K562 (cell line): Measurements from ENCODE around the gene HIF1AN.

ENCODE experiments used
- EP300 ChIP-seq: IDR thresholded peaks from 2 replicates; pipeline ENCODE4 v1.6.1; 2012; ENCODE audit warnings: low read length, improper control_type of control experiment
- IRF9 ChIP-seq: fragments of 450-650 bp; IDR thresholded peaks from 2 replicates; pipeline ENCODE4 v1.6.1; 2016; ENCODE audit warnings: missing biosample characterization, missing genetic modification characterization
- JUNB ChIP-seq: fragments of 450-650 bp; formaldehyde crosslinking; conservative IDR thresholded peaks from 2 replicates; pipeline ENCODE4 v1.4.0; 2020; ENCODE audit warnings: mild to moderate bottlenecking
- MYNN ChIP-seq, 2 experiments: sonication (generic); formaldehyde crosslinking in 1 of 2; IDR thresholded peaks; 2 replicates each; pipeline versions ENCODE4 v1.5.0 to v1.6.1; 2016 to 2020; ENCODE audit warnings: antibody characterized with exemption in 1 of 2, missing genetic modification reagents in 1 of 2
- NFIC ChIP-seq: fragments of 450-650 bp; IDR thresholded peaks from 2 replicates; pipeline ENCODE4 v1.6.1; 2017; ENCODE audit warnings: mild to moderate bottlenecking, inconsistent platforms
- PTBP1 ChIP-seq: fragments of 200-400 bp; formaldehyde crosslinking; IDR thresholded peaks from 2 replicates; pipeline ENCODE4 v1.6.1; 2017; ENCODE audit warnings: low read depth, low read length
- SMC3 ChIP-seq: conservative IDR thresholded peaks from 2 replicates; pipeline ENCODE4 v1.6.1; 2011; ENCODE audit warnings: low read depth, low read length, improper control_type of control experiment; ENCODE audit not compliant: insufficient read depth
- SP1 ChIP-seq: sonication (generic); formaldehyde crosslinking; IDR thresholded peaks from 2 replicates; pipeline ENCODE4 v1.8.1; 2022; ENCODE audit warnings: mild to moderate bottlenecking, missing genetic modification reagents
- TEAD1 ChIP-seq, 2 experiments: fragments of 450-650 bp in 1 of 2; sonication (generic) in 1 of 2; formaldehyde crosslinking; IDR thresholded peaks; 2 replicates each; pipeline versions ENCODE4 v1.4.0 to v1.8.0; 2020 to 2022; ENCODE audit warnings: mild to moderate bottlenecking in 2 of 2, missing genetic modification reagents in 1 of 2
- ZHX1 ChIP-seq: fragments of 150-350 bp; conservative IDR thresholded peaks from 2 replicates; pipeline ENCODE4 v1.6.1; 2014; ENCODE audit warnings: low read length
- ZKSCAN1 ChIP-seq: fragments of 150-350 bp; IDR thresholded peaks from 2 replicates; pipeline ENCODE4 v1.6.1; 2016; ENCODE audit warnings: low read depth, low read length
- ZNF175 ChIP-seq: fragments of 200-800 bp; sonication (Bioruptor generic); IDR thresholded peaks from 2 replicates; pipeline ENCODE4 v1.6.1; 2016; ENCODE audit warnings: low read depth, mild to moderate bottlenecking, missing genetic modification characterization, missing compliant biosample characterization
- ZNF445 ChIP-seq: fragments of 250-450 bp; sonication (Bioruptor Pico); IDR thresholded peaks from 2 replicates; pipeline ENCODE4 v1.4.0; 2020; ENCODE audit warnings: low read depth, mild to moderate bottlenecking, moderate library complexity
- TF ChIP-seq, protein P1 (sequence below), 3 experiments: IDR thresholded peaks in 2 of 3; conservative IDR thresholded peaks in 1 of 3; 2 replicates each; pipeline ENCODE4 v1.5.1; 2011 to 2012; ENCODE audit warnings: low read length in 3 of 3, mild to moderate bottlenecking in 3 of 3, control low read depth in 2 of 3, improper control_type of control experiment in 1 of 3, inconsistent platforms in 1 of 3, low read depth in 1 of 3, mixed read lengths in 1 of 3, moderate library complexity in 1 of 3; ENCODE audit not compliant: insufficient read depth in 2 of 3

DNA sequence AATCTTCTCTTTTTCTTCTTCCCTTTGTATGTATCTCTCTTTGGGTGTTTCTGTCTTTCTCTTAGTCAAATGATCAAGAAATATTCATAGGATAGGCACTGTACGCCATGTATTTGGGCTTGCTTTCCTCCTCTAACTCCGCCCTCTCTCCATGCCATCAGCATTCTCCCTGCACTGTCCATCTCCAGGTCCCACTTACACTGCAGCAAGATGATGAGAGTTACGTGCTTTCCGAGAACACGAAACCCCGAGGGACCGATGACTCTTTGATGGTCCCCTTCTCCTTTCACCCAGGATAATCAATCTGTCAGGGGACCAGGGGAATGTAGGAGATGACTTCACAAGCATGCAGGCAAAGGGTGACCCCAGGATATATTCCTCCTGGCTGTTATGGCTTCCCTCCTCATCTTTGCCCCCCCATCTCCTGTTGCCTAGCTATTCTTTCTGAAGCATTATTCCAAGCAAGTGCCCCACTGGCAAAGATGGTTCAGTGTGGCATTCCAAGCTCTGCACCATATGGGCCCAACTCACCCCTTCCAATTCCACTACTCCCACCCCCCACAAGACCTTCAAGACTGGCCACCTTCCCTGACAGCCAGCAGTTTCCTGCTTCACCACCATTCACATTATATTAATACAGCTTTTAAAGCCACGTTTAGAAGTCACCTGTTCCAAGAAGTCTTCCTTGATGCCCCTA lies 40.0 kb downstream of the HIF1AN start:
- TF ChIP-seq JUNB (CRISPR knock-in tag) = no peak
- TF ChIP-seq, protein P1, sequence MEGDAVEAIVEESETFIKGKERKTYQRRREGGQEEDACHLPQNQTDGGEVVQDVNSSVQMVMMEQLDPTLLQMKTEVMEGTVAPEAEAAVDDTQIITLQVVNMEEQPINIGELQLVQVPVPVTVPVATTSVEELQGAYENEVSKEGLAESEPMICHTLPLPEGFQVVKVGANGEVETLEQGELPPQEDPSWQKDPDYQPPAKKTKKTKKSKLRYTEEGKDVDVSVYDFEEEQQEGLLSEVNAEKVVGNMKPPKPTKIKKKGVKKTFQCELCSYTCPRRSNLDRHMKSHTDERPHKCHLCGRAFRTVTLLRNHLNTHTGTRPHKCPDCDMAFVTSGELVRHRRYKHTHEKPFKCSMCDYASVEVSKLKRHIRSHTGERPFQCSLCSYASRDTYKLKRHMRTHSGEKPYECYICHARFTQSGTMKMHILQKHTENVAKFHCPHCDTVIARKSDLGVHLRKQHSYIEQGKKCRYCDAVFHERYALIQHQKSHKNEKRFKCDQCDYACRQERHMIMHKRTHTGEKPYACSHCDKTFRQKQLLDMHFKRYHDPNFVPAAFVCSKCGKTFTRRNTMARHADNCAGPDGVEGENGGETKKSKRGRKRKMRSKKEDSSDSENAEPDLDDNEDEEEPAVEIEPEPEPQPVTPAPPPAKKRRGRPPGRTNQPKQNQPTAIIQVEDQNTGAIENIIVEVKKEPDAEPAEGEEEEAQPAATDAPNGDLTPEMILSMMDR (IDR thresholded peaks at IDR 0.05 in 2 of 3, conservative IDR thresholded peaks at IDR 0.05 in 1 of 3; ENCODE audit: insufficient read depth in 2 of 3, low read depth in 1 of 3, low read length in 3 of 3) = no peak
- TF ChIP-seq ZHX1 = no peak
- TF ChIP-seq TEAD1 (CRISPR knock-in tag; IDR thresholded peaks at IDR 0.05) = no peak
- no peak for TF ChIP-seq ZNF175 (CRISPR knock-in tag)
- no peak for TF ChIP-seq IRF9 (tag)
- TF ChIP-seq SMC3 = no peak
- no peak for TF ChIP-seq EP300
- no peak for TF ChIP-seq MYNN (IDR thresholded peaks at IDR 0.05)
- no peak for TF ChIP-seq MYNN (CRISPR knock-in tag; IDR thresholded peaks at IDR 0.05)
- no peak for TF ChIP-seq ZKSCAN1
- no peak for TF ChIP-seq ZNF445 (CRISPR knock-in tag)
- TF ChIP-seq PTBP1 = no peak
- no peak for TF ChIP-seq NFIC
- TF ChIP-seq SP1 (CRISPR knock-in tag) = no peak
